ENCODE measurements around the gene TKT.

- no peak for TF ChIP-seq CBX2 (IDR thresholded peaks at IDR 0.05; ENCODE audit: borderline replicate concordance, low read depth)
- no peak for TF ChIP-seq POLR2A (IDR thresholded peaks at IDR 0.05; ENCODE audit: low read length)
- TF ChIP-seq MAX (IDR thresholded peaks at IDR 0.05), result no peak
- no peak for TF ChIP-seq CTCF (IDR thresholded peaks at IDR 0.05)
- TF ChIP-seq PBX3 (IDR thresholded peaks at IDR 0.05), result no peak
- TF ChIP-seq JUNB (IDR thresholded peaks at IDR 0.05), result no peak
- no peak for TF ChIP-seq POLR2AphosphoS2 (conservative IDR thresholded peaks at IDR 0.05; ENCODE audit: low read length)
- no peak for TF ChIP-seq ELK1 (IDR thresholded peaks at IDR 0.05; ENCODE audit: low read depth, low read length)
- TF ChIP-seq E2F6 (IDR thresholded peaks at IDR 0.05; ENCODE audit: borderline replicate concordance, low read depth), result no peak
- TF ChIP-seq NR3C1 (IDR thresholded peaks at IDR 0.05), result no peak
- no peak for TF ChIP-seq MAFK (IDR thresholded peaks at IDR 0.05; ENCODE audit: partially characterized antibody)
These were observed 30.9 kb upstream of the TKT start for GRCh38 chr3:53286727-53287126.

Measured in A549 (cell line).